Esophagus mucosa (tissue), 1 donor: ENCODE data around the gene CEP44. TPM values are rescaled to one million over a fixed set of nuclear protein-coding genes. Genes with fewer than 3 reads are reported as not detected.

Source experiments
- total RNA-seq: library from RNA; stranded (reverse); gene quantifications from one replicate; pipeline ENCODE4 v1.2.4, GENCODE V29; 2023
- donor health status: DM: yes; HTN: yes; CAD: no.

Gene CEP44
- total RNA-seq, 1 donor from 2014 or later: 9.9 TPM

Other genes starting within 250 kb of the CEP44 start
- 21.9 TPM for gene FBXO8, start 244 bp upstream of the CEP44 start, total RNA-seq
- gene HPGD, start 238.6 kb downstream of the CEP44 start, total RNA-seq: 50.5 TPM